CD4-positive, alpha-beta T cell treated with Interleukin-6 at 100 ng/mL for 8 hours (primary cell): ENCODE measurements around the gene BTBD16.
A peak's percentile ranks its signal among the peaks of the same experiment; 100 is the strongest.

ENCODE experiments used
- DNase-seq: peaks from one replicate; pipeline ENCODE4 v3.0.0-alpha.2; 2020; ENCODE audit warnings: mixed read lengths, low spot score

BTBD16 gene

DNA sequence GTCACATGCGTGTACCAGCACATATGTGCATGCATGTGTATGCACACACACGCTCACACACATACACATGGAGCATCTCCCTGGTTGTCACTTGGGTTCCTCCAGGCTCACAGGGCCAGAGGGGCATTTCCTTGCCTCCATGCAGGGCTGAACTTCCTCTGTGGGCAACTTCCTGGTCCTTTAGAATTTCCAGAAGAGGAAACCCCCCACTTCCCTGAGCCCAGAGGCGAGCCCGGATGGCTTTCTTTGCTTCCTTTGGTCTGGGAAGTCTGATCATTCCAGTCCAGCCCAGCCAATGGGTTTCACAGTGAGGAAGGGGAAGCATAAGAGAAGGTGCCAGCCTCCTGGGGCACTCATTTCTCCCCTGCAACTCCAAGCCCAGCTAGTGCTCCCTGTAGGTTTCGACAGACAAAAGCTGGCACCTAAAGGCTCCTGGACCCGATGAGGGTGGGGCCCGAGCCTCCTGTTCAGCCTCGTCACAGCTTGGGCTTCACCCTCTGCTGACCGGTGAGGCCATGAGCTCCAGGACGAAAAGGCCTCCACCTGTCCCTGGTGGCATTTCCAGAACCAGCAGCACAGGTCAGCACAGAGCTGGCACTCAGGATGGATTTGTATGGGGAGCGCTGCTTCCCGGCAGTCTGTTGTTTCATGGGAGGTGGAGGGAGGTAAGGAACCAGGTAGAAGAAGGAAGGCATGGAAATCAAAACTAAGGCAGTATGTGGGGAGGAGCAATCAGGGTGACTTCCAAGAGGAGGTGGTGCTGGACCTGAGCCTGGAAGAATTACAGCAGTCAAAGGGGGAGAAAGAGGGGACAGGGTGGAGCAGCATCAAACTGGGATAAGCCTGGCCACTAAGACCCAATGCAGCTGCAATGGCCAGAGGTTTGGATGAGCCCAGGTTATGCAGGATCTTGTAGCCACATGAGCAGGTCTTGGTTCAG is 23.7 kb downstream of the BTBD16 start:
- DNase-seq: no peak

DNA sequence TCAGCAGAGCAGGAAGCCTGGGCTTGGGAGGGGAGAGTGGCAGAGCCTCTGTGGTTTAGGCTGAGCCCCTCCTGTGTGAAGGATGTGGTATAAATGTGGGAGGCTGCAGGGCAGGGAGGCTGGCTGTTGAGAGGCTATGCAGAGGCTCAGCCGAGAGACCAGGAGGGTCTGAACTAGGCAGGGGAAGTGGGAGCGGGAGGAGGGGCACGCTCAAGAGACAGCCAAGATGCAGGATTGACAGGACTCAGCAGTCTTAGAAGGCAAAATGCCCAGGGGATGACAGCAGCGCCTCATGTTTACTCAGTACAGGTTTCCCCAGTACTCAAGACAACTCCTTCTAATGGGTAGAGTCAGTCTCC is 24.3 kb downstream of the BTBD16 start:
- DNase-seq: no peak

DNA sequence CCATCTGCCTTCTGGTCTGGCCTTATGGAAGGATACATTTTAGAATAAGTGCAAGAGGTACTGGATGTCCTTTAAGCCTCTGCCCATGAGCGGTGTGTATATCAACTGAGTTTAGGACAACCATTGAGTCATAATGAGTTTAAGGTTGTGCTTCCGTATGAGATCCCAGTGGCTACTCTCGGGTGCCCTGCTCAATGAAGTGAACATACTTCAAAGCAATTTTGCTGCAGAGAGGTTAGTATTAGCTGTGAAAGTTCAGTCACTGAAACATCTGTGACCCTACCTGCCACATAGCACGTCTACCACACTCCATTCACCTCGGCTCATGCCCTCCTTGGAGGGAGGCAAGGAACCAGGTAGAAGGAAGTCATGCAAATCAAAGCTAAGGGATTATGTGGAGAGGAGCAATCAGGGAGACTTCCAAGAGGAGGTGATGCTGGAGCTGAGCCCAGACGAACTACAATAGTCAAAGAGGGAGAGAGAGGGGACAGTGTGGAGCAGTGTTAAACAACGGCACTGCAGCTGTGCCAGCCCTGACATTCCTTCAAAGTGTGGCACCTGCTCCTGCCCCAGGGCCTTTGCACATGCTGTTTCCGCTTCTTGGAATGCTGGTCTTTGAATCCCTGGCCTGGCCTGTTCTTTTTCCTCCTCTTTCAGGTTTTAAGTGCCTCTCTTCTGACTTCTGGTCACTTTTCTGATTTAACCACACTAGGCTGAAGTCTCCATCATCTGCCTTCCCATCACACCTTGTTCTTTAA is 25.4 kb downstream of the BTBD16 start:
- DNase-seq: no peak

DNA sequence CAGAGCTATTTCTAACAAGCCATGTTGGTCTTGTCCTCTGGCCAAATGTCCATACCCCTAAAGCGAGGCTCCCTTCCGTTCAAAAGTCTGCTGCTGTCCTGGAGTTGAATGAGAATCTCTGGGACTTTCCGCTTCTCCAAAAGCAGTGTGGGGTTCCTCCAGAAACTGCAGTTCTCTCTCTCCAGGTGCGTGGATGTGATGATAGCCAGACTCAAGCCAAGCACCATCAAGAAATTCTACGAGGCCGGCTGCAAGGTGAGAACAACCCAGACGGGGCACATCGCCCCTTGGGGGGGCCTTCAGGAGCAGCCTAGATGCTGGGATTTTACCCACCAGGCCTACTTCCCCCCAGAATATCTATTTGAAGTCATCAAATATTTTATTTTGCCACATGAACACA is 26.5 kb downstream of the BTBD16 start:
- no peak for DNase-seq

DNA sequence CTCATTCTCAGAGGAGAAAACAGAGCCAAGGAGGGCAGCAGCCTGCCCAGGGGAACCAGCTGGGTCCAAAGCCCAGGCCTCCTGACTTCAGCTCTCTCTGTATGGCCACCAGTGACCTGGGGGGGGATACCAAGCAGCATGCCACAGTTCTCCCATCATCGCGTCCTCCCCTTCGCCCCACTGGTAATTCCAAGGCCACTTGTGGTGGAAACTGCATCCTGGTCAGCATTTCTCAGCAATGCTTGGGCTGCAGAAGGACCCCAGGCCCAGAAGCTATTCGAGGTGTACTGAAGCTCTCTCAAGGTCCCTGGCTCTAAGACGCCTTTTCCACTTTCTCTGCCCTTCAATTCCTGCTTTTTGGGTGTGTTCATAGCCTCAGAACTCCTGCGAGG is 27.1 kb downstream of the BTBD16 start:
- no peak for DNase-seq

DNA sequence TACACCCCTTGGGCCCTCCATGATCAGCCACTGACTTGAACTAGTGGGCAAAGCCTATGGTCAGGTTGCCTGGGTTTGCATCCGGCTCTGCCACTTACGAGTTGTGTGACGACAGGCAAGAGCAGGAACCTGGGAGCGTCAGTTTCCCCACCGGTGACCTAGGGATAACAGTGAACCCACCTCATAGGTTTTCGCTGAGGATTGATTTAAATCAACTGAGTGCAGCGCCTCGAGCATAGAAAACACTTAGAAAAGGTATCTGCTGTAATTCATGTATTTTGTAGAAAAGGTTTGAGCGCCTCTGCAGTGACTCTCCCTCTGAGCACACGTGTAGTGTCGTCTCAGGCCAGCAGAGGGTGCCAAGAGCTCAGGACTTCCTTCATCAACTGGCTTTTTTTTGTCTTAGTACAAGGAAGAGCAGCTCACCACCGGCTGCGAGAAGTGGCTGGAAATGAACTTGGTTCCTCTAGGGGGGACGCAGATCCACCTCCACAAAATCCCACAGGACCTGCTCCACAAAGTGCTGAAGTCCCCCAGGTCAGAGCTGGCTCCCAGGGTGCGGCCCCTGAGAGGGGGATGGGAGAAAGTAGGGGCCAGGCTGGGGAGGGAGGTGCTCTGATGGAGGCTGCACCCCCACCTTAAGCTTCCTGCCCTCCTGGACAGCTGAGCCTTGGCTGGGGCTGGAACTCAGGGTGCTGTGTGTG is 27.7 kb downstream of the BTBD16 start:
- DNase-seq: peak; percentile 43

DNA sequence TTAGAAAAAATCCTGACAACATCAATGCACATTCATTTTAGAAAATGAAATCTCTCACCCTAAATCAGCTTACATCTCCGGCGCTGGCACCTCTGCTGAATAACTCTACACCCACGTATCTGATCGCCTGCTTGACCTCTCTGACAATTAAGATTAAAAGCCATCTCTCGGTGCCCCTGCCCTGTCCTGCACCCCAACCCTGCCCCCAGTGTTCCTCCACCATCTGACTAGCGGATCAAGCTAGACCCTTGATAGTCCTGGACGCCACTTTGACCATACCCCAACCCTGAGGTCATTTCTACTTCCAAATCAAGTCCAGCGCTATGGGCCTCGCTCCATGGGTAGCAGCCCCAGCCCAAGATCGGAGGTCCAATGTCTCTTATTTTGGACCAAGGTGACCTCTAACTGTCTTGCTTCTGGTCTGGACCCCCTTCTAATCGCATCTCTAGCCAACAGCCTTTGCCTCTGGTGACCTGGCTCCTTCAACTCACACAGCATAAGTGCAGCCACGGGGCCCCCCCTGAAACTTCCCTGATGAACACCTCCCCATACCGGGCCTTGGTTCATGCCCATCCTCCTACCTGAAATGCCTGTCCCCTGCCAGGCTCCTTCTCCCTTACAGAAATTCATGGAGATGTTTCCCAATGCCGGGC is 28.5 kb downstream of the BTBD16 start:
- DNase-seq: no peak

DNA sequence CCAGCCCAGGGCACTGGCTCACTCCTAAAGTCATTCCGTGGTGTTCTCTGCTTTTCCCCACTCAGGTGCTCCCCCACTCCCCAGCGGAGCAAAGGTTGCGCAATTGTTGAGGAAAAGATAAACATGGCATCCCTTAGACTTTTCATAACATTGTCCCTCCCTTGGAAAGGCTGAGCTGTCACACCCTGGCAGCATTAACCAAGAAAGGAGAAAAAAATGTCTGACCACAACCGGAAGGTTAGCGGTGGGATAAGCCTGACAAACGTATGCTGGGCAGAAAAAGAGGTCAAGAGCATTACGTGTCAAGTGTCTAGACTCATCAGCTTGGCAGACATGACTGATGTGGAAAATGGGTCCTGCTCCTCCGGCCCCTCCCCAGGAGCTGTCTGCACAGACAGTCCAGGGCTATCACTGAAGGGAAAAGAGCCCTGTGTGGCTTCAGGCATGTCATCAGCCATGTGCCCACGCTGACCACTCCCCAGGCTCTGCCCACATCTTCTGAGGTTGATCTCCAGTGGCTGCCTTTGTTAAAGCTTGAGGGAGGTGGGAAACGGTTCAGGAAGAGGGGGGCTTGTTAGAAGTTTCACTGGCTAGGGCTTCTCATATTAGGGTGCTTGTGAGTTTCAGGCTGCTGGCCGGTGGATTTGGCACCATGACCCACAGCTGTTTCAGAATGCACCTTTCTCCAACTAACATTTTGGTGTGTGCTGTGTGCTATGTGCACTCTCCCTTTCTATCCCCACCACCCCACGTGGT is 30.1 kb downstream of the BTBD16 start:
- DNase-seq: no peak

DNA sequence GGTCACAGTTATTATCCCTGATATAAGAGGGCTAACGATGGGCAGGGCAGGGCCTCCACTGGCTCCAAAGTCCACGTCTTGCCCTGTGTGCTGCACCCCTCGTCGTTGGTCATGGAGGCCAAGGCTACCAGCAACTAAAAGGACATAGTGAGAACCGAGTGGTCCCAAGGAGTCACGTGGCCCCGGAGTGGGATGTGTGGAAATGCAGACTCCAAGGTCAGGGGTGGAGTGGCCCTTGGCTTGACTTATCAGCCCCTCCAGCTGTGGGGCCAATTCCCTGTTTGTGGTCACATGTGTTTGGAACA is 30.7 kb downstream of the BTBD16 start:
- no peak for DNase-seq

DNA sequence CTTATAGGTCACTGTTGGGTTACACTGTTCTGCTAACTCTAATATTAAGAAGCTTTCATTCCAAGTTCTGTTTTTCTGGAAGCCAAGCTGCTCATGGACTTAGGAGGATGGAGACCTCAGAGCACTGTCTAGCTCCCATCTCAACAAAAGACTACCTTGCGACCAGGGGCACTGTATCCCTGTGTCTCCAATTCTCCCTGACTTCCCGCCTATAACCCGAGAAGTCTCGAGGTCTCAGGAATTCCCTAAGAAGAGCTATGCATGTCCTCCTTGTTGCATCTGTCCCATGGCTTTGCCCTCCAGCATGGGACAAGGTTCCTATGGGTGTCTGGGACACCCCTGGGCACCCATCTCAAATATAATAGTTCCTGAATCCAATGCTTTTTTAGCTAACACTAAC is 31.2 kb downstream of the BTBD16 start:
- DNase-seq: no peak

DNA sequence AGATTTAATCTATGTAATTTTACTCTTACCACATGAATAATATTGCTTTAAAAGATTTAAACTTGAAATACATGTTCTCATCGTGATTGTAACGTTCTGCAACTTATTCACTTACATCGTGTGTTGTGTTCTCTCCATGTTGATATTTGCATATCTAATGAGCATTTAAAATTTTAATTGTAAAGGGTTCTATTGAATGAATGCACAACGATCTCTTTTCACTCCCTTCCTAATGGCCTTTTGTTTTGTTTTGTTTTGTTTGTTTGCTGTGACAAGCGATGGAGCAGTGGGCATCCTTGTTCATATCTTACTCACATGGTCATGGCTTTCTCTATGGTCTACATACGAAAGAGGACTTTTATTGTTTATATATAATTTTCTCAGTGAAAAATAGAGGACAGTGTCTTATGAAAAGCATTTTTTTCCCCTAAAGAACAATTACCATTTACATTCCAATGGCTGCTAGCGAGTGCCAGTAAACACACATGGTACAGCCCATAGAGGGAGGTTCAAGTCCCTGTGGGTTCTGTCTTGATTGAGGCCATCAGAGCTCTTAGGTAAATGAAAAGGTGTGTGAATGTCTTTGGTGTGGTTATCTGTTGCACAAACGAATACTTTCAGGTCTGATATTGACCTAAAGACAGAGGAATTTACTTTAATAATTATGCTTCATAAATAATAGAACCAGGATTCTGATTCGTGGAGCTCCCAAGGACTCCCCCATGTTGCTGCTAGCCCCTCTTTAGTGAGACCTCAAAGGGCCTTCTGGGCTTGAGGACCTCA is 32.4 kb downstream of the BTBD16 start:
- DNase-seq: no peak

DNA sequence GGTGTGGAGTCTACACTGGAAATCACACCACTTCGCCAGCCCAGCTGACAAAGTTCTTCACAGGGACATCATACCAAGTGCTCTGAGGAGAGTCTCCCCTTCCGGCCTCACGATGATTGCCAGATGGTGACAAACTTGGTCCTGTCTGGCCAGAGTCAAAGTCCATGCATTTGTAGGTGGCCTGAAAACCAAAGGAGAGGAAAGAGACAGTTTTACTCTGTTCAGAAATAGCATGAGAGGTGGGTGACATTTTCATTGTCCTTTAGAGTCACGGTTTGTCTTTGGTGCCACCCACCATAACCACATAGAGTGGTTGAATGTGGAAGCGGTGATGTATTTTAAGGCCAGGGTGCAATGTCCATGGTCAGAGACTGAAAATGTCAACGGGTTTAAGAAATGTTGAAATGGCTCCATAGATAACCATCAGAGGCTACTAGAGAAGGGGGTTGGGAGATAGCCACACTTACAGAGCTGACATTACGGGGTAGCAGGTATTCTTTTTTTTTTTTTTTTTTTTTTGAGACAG is 33.0 kb downstream of the BTBD16 start:
- no peak for DNase-seq

DNA sequence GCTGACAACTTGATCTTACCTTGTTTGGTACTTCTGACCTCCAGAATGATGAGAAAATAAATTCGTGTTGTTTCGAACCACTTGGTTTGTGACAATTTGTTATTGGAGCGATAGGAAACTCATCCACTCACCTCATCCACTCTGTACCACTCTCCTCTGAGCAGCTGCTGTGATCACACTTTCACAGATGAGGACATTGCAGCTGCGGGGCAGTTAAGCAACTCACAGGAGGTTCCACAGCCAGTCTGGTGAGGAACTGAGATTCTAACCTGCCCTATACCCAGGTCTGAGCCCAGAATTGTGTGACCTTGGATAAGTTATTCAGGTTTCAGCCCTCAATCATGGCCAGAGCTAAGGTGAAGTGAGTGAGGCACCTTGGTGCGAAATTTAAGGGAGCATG is 35.2 kb downstream of the BTBD16 start:
- no peak for DNase-seq

DNA sequence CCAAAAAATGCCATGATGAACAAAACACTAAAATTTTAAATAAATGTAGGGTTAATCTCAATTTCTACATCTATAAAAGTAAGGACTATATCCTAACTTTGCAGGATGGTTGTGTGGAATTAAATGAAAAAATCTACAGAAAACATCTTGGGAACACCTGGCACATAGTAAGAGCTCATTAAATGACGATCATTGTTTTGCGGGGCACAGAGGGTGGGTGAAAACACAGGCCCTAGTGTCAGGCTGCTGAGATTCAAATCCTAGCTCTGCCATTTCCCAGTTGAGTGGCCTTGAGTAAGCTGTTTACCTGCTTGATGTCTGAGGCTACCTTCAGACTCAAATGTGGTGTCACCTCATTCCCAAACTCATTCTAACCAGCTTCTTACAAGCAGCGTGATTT is 35.6 kb downstream of the BTBD16 start:
- no peak for DNase-seq

DNA sequence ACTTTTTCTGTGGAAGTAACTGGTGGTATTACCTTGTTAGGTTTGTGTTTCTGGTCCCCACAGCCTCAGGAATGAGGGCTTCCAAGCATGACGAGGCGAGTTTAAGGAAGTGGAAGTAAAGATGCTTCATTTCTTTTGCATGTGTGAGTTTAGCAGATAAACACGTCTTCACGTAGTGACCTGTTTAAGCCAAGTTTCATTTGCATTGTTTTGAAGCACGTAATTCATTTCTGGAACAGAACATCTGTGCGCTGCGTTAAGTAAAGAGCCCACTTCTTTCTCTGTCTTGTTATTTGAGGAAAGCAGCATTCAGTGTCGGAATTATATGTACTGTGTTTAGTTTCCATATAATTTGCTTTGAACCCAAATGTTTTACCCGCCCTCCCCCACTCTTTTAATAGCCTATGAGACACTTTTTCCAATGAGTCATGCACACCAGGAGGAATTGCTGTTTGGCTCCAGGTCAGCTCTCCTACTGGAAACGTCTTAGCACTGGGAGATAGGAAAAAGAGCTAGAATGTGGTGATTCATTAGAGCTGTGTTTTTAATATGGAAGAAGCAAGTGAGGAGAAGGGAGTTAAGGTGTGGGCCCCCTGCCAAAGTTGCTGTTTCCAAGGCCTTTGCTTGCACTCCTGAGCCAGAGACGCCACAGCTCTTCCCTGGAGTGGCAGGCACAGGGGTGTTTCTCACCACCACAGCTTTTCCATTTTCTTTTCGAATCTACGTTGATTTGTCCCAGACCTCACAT is 36.7 kb downstream of the BTBD16 start:
- no peak for DNase-seq

DNA sequence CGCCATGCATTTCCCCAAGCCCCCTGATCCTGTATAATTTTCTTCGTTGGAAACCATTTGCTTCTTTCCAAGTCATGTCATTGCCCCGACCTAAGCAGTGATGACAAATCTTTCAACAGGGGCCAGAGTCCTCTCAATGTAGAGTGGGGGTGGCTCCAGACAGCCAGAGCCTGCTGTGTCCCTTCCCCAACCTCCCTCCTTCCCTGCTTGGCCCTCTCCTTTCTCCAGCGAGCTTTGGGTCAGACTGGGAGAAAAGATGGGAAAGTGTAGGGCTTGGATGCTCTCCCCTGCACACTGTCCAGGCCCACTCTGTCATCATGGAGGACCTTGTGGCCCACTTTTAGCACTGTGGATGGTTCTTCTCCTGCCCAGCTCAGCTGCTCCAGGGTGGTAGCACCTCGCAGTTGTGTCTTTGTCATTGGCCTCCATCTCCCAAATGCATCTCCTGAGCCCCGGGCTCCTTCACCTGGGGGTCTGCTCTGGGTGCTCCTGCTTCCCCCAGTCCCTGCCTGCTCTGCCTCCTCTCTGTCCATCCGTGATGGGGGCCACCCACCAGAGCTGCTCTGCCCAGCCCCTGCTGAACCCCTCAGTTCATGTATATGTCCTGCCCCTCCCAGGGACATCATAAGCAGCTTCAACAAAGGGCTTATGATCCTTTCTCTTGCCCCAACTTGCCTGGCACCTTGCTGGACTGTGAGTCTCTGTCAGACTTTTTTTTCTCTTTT is 37.5 kb downstream of the BTBD16 start:
- no peak for DNase-seq

DNA sequence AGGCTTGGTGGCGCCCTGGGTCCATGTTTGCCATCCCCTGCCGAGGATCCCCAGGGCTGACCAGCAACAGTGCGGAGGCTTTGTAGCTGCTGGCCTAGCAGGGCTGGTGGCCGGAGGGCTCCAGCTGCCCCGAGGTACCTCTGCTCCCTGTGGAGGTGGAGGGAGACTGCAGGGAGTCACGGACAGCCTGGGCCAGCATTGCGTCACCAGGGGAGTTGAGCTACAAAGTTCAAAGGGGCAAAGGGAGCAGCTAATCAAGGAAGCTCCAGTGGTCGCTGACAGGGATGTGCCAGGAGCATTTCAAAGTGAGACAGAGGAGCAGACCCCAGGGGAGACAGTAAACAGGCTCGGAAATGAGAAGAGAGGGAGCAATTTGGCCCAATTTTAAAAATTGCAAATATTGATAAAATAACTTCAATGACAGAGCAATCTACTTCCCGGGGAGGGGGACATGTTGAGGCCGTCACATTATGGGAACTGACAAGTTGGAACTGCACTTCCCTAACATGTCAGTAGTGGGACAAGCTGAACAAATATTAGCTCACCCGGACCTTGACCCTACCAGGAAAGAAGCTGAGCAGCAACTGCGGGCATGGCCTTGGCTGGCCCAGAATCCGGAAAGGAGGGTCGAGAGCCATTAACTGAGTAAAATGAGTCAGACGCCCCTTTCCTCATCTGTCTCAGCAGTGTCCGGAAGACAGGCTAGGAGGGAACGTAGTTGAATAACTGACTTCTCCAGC is 39.4 kb downstream of the BTBD16 start:
- no peak for DNase-seq

DNA sequence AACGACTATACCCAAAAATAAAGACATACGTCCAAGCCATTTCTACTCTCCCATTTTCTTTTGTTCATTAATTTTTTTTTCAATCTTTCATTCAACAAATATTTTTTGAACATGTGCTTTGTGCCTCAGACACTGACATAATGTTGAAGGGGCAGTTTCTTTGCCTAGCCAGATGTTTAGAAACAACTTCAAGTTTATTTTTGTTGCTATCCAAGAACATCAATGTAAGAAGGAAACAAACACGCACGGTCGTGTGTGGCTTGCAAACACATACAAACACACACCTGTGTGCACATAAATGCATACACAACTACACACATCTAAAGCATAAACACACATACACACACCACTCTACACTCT is 39.9 kb downstream of the BTBD16 start:
- no peak for DNase-seq

DNA sequence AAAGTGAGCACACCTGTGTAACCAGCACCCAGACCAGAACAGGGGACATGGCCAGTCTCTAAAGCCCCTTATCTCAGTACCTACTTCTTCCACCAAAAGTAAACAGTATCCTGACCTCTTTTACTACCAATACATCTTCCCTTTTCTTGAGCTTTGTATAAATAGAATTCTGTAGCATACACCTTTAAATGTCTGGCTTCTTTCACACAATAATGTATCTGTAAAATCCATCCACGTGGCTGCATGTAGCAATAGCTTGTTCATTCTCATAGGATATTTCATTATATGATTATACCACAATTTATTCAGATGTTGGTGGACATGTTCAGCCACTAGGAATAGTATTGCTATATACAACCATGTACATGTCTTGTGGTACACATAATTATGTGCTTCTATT is 40.6 kb downstream of the BTBD16 start:
- DNase-seq: no peak
